Neural cell (in vitro differentiated cells): ENCODE measurements around the gene IGFBPL1. TPM values are rescaled to one million over a fixed set of nuclear protein-coding genes. Genes with fewer than 3 reads are reported as not detected.

Experiments
- H2AFZ ChIP-seq: fragments of 200-600, 300-800 bp; sonication (generic), shearing (Covaris generic); 2 replicates; pipeline ENCODE4 v1.6.0; 2014; ENCODE audit warnings: low read depth, mild to moderate bottlenecking, antibody characterized with exemption, low read length, moderate library complexity
- H3F3A ChIP-seq: fragments of 200-600 bp; shearing (Covaris generic); 2 replicates; pipeline ENCODE4 v1.6.1; 2016; ENCODE audit warnings: mild to moderate bottlenecking, moderate library complexity, mixed read lengths, antibody characterized with exemption, low read length; ENCODE audit not compliant: insufficient read depth, poor library complexity, severe bottlenecking
- H3K27ac ChIP-seq: fragments of 200-600, 300-800 bp; sonication (generic), shearing (Covaris generic); 2 replicates; pipeline ENCODE4 v1.5.1; 2014; ENCODE audit warnings: mild to moderate bottlenecking, low read length, moderate library complexity
- H3K27me3 ChIP-seq: fragments of 300-800, 200-600 bp; sonication (generic), shearing (Covaris generic); 2 replicates; pipeline ENCODE4 v1.6.0; 2014; ENCODE audit warnings: mild to moderate bottlenecking, low read depth, low read length, moderate library complexity; ENCODE audit not compliant: insufficient read depth
- H3K36me3 ChIP-seq: fragments of 300-800, 200-600 bp; sonication (generic), shearing (Covaris generic); 2 replicates; pipeline ENCODE4 v1.5.1; 2014; ENCODE audit warnings: mild to moderate bottlenecking, antibody characterized with exemption, low read length, moderate library complexity; ENCODE audit not compliant: insufficient read depth
- H3K4me2 ChIP-seq: fragments of 300-800, 200-600 bp; sonication (generic), shearing (Covaris generic); 2 replicates; pipeline ENCODE4 v1.6.0; 2014; ENCODE audit warnings: mild to moderate bottlenecking, low read length
- H3K4me3 ChIP-seq: fragments of 300-800, 200-600 bp; sonication (generic), shearing (Covaris generic); 2 replicates; pipeline ENCODE4 v1.5.1; 2014; ENCODE audit warnings: mild to moderate bottlenecking, low read length, moderate library complexity
- H3K79me2 ChIP-seq: fragments of 200-600 bp; shearing (Covaris generic); replicated peaks from 2 replicates; pipeline ENCODE4 v1.6.0; 2014; ENCODE audit warnings: mild to moderate bottlenecking, low read length, moderate library complexity; ENCODE audit not compliant: insufficient read depth
- H3K9ac ChIP-seq: fragments of 300-800, 200-600 bp; sonication (generic), shearing (Covaris generic); 2 replicates; pipeline ENCODE4 v1.6.1; 2016; ENCODE audit warnings: mild to moderate bottlenecking, low read length, mixed read lengths
- H3K9me2 ChIP-seq: fragments of 200-600 bp; shearing (Covaris generic); 2 replicates; pipeline ENCODE4 v1.6.1; 2016; ENCODE audit warnings: mild to moderate bottlenecking, low read length, mixed read lengths; ENCODE audit not compliant: insufficient read depth
- H3K9me3 ChIP-seq: fragments of 200-600, 300-800 bp; sonication (generic), shearing (Covaris generic); 2 replicates; pipeline ENCODE4 v1.6.1; 2016; ENCODE audit warnings: mild to moderate bottlenecking, mixed run types, low read length, moderate library complexity, mixed read lengths
- H4K20me1 ChIP-seq: fragments of 200-600 bp; shearing (Covaris generic); 2 replicates; pipeline ENCODE4 v1.6.1; 2016; ENCODE audit warnings: mild to moderate bottlenecking, mixed run types; ENCODE audit not compliant: insufficient read depth
- EP300 ChIP-seq: fragments of 450-650 bp; conservative IDR thresholded peaks from 2 replicates; pipeline ENCODE4 v1.6.1; 2014; ENCODE audit warnings: antibody characterized with exemption, mild to moderate bottlenecking, moderate library complexity; ENCODE audit not compliant: poor library complexity, severe bottlenecking
- EZH2 ChIP-seq: fragments of 200-600, 300-800 bp; shearing (Covaris generic), sonication (generic); IDR thresholded peaks from 2 replicates; pipeline ENCODE4 v1.6.1; 2014; ENCODE audit warnings: antibody characterized with exemption, low read length, borderline replicate concordance, mild to moderate bottlenecking; ENCODE audit not compliant: insufficient read depth, poor library complexity, severe bottlenecking
- MXI1 ChIP-seq: fragments of 450-650 bp; conservative IDR thresholded peaks from 2 replicates; pipeline ENCODE4 v1.6.1; 2014; ENCODE audit warnings: antibody characterized with exemption, mild to moderate bottlenecking; ENCODE audit not compliant: poor library complexity, severe bottlenecking
- POLR2AphosphoS5 ChIP-seq: IDR thresholded peaks from 2 replicates; pipeline ENCODE4 v1.6.1; 2012
- RAD21 ChIP-seq: fragments of 450-650 bp; conservative IDR thresholded peaks from 2 replicates; pipeline ENCODE4 v1.6.1; 2014; ENCODE audit warnings: antibody characterized with exemption, mild to moderate bottlenecking, moderate library complexity
- SMC3 ChIP-seq: fragments of 450-650 bp; conservative IDR thresholded peaks from 2 replicates; pipeline ENCODE4 v1.6.1; 2014; ENCODE audit warnings: antibody characterized with exemption, mild to moderate bottlenecking, moderate library complexity; ENCODE audit not compliant: poor library complexity
- TAF1 ChIP-seq: IDR thresholded peaks from 2 replicates; pipeline ENCODE4 v1.6.1; 2012; ENCODE audit warnings: low read depth
- polyA plus RNA-seq: library from polyadenylated mRNA; depleted of rRNA; stranded (reverse); fragments of >200 nt; gene quantifications from 2 replicates; pipeline ENCODE4 v1.2.3, GENCODE V29; 2014
- TF ChIP-seq, protein P1 (sequence below): fragments of 450-650 bp; IDR thresholded peaks from 2 replicates; pipeline ENCODE4 v1.5.1; 2014; ENCODE audit warnings: antibody characterized with exemption, mild to moderate bottlenecking, moderate library complexity; ENCODE audit not compliant: poor library complexity, severe bottlenecking
- TF ChIP-seq, protein P2 (sequence below): IDR thresholded peaks from 2 replicates; pipeline ENCODE4 v1.6.1; 2012; ENCODE audit warnings: borderline replicate concordance

The IGFBPL1 gene
- polyA plus RNA-seq, 1 donor from 2014 or later = 372 TPM

DNA sequence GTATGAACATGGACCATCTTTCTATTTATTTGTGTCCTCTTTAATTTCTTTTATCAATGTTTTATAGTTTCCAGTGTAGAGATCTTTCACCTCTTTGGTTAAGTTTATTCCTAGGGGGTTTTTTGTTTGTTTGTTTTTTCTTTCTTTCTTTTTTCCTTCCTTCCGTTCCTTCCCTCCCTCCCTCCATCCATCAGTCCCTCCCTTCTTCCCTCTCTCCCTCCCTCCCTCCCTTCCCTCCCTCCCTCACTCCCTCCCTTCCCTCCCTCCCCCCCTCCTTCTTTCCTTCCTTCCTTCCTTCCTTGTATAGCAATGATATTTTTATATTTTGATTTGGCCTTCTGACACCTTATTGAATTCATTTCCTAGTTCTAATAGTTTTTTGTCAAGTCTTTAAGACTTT is 23.4 kb upstream of the IGFBPL1 start:
- Histone ChIP-seq H2AFZ (no peak overlapping the region), H3K36me3 (peaks cover 8% of the 10 kb centered on the region), H4K20me1 (no peaks in the 10 kb centered on the region), H3K27ac (no peak overlapping the region), H3K4me2 (no peak overlapping the region), H3F3A (no peaks in the 10 kb centered on the region), H3K79me2 (no peaks in the 10 kb centered on the region), H3K9me3 (peaks cover 6% of the 10 kb centered on the region), H3K9ac (no peak overlapping the region), H3K27me3 (no peaks in the 10 kb centered on the region), H3K4me3 (no peak overlapping the region), H3K9me2 (no peaks in the 10 kb centered on the region)
- TF ChIP-seq EZH2 = no peak
- TF ChIP-seq POLR2AphosphoS5 = no peak
- TF ChIP-seq TAF1 = no peak
- no peak for TF ChIP-seq MXI1
- TF ChIP-seq SMC3 = no peak
- TF ChIP-seq RAD21 = no peak
- no peak for TF ChIP-seq EP300
- TF ChIP-seq, protein P1, sequence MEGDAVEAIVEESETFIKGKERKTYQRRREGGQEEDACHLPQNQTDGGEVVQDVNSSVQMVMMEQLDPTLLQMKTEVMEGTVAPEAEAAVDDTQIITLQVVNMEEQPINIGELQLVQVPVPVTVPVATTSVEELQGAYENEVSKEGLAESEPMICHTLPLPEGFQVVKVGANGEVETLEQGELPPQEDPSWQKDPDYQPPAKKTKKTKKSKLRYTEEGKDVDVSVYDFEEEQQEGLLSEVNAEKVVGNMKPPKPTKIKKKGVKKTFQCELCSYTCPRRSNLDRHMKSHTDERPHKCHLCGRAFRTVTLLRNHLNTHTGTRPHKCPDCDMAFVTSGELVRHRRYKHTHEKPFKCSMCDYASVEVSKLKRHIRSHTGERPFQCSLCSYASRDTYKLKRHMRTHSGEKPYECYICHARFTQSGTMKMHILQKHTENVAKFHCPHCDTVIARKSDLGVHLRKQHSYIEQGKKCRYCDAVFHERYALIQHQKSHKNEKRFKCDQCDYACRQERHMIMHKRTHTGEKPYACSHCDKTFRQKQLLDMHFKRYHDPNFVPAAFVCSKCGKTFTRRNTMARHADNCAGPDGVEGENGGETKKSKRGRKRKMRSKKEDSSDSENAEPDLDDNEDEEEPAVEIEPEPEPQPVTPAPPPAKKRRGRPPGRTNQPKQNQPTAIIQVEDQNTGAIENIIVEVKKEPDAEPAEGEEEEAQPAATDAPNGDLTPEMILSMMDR = no peak
- TF ChIP-seq, protein P2, sequence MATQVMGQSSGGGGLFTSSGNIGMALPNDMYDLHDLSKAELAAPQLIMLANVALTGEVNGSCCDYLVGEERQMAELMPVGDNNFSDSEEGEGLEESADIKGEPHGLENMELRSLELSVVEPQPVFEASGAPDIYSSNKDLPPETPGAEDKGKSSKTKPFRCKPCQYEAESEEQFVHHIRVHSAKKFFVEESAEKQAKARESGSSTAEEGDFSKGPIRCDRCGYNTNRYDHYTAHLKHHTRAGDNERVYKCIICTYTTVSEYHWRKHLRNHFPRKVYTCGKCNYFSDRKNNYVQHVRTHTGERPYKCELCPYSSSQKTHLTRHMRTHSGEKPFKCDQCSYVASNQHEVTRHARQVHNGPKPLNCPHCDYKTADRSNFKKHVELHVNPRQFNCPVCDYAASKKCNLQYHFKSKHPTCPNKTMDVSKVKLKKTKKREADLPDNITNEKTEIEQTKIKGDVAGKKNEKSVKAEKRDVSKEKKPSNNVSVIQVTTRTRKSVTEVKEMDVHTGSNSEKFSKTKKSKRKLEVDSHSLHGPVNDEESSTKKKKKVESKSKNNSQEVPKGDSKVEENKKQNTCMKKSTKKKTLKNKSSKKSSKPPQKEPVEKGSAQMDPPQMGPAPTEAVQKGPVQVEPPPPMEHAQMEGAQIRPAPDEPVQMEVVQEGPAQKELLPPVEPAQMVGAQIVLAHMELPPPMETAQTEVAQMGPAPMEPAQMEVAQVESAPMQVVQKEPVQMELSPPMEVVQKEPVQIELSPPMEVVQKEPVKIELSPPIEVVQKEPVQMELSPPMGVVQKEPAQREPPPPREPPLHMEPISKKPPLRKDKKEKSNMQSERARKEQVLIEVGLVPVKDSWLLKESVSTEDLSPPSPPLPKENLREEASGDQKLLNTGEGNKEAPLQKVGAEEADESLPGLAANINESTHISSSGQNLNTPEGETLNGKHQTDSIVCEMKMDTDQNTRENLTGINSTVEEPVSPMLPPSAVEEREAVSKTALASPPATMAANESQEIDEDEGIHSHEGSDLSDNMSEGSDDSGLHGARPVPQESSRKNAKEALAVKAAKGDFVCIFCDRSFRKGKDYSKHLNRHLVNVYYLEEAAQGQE = no peak

DNA sequence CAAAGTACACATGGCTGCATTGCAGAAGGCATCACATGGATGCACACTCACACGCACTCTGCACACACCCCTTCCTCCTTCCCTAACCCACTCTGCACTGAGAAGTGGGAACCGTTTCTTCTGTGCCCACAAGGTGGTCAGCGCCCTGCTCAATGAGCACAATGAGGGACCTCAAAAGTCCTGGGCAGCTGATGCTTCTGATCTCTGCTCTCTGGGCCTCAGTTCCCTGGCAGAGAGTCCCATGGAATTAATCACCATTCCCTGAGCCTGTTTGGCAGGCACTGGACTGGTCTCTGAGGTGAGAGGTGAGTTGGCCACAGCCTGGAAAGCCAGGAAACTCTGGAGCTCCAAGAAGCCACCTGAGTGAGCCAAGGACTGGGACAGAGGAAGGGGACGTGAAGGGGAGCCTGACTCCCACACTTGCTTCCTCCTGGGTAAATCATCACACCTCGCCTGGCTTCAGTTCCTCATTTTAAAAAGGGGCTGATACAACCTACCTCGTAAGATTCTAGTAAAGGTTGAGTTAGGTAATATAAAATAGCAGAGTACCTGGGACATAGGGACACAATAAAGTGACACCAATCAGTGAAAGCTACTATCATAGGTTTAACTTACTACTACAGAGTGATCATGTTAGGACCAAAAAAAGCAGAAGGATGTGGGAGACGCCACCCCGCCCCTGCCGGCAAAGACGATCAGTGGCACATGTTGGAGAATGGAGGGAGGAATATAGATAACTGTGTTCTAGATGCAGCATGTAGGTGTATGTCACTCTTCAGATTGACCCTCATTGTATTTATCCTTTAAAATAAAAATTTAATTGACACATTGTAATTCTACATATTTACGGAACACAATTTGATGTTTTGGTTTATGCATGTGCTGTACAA is 21.1 kb upstream of the IGFBPL1 start:
- peaks cover 8% of the 10 kb centered on the region for H3K36me3 ChIP-seq
- H3K9ac ChIP-seq = no peak overlapping the region
- no peaks in the 10 kb centered on the region for H3K79me2 ChIP-seq
- H3K27ac ChIP-seq = no peak overlapping the region
- H3K4me2 ChIP-seq = no peak overlapping the region
- H3K9me2 ChIP-seq = no peaks in the 10 kb centered on the region
- H4K20me1 ChIP-seq = no peaks in the 10 kb centered on the region
- no peaks in the 10 kb centered on the region for H3K27me3 ChIP-seq
- no peak for TF ChIP-seq POLR2AphosphoS5
- TF ChIP-seq, protein P2 = no peak
- TF ChIP-seq EZH2 = no peak
- TF ChIP-seq, protein P1 = no peak
- no peak for TF ChIP-seq SMC3
- no peak for TF ChIP-seq EP300
- TF ChIP-seq MXI1 = no peak
- no peak for TF ChIP-seq TAF1
- TF ChIP-seq RAD21 = no peak
- no peak overlapping the region for H3K4me3 ChIP-seq
- no peak overlapping the region for H2AFZ ChIP-seq
- H3K9me3 ChIP-seq = no peaks in the 10 kb centered on the region
- no peaks in the 10 kb centered on the region for H3F3A ChIP-seq
